GM19099 (cell line): Measurements from ENCODE around the gene NAV2.

Experiments used
- POLR2A ChIP-seq: IDR thresholded peaks from 3 replicates; pipeline ENCODE4 v1.6.1; 2011; ENCODE audit warnings: low read depth; ENCODE audit not compliant: insufficient read length; ENCODE audit errors: extremely low read depth

Gene NAV2

DNA sequence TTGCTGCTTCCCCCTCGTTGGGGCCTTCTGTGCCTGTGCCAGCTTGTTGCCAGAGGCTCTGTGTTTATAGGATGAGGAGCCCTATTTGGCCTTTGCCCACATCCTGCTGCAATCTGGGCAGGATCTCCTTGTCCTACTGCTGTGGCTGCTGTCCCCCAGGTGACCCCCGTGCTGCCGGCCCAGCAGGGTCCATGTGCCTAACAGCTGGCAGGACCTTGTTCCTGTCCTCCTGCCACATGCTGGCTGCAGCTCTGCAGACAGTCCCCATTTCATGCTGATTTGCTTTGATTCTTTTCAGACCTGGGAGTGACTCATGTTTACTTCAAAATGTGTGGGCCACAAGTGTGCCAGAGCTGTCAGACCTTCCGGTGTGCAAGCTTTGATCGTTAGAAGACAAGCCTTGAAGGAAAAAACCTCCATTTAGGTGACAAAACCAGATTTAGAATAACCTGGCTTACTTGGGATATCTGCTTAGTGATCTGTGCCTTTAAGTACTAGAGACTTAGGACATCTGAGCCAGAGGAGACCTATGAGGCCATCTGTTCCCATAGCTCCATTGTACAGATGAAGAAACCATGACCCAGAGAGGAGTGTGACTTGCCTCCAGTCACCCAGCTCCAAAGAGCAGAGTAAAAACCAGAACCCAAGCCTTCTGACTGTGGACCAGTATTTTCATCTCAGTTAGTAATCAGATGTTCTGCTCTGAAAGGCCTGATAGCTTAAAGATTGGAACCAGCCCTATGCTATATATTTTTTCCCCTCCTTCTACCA is 11.1 kb downstream of the NAV2 start:
- TF ChIP-seq POLR2A: no peak

DNA sequence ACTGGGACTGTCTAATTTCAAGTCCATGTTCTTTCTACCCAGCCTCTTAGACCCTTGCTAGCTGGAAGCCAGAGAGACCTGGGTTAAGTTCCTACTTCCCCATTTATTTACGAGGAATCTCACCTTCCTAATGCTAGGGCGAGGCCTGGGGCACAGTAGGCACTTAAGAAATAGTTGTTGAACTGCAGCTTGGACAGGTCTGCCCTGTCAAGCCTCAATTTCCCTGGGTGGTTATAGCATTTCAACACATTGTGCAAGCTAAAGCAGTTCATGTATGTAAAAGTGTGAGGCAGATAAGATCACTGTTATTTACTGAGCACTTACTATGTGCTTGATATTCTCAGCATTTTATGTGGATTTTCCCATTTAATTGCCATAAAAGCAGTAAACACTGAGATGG is 12.1 kb downstream of the NAV2 start:
- TF ChIP-seq POLR2A: no peak

DNA sequence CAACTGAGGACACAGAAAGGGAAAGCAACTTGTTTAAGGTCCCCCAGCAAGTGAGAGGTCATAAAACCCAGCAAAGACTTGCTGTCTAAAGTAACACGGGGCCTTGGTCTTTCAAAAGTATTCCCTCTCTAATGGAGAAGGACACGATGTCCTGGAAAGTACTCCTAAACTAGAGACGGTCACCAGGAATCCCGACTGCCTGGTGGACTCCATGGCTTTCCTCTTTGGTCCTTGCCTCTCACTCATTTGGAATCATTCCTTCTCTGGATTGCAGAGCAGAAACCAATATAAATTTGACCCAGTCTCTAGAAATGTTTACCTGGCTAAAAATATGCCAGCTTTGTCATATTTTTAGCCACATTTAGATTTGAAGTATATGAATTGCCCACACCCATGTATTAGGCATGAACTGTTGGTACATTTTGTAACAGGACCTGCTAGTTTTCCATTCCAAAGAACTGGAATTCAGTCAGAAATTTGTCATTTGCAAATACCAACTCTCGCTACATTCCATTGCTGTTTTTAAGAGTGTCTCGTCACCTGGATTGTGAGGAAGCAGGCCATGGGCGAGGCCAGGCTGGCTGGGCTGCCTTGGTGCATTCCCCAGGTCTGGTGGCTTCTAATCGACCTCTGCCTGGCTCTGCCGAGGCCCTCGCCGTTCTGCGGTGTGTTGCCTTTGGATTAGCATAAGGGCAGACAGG is 12.9 kb downstream of the NAV2 start:
- TF ChIP-seq POLR2A: no peak

DNA sequence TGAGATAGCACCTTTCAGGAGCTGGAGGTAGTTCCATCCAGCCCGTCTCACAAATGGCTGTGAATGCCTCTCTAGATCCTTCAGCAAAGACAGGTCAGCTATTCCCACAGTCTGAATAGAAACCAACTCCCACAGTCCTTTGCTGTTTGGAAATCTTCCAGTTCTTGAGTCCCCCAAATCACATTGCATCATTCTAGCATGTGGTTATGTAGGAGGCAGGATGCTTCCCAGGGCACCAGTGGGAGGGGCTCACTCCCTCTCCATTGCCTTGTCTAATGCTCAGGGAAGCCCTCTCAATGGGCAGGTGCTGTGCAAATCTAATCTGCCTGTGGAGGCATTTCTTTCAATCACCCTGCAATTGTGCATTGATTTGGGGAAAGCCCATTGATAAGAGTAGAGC is 14.6 kb downstream of the NAV2 start:
- no peak for TF ChIP-seq POLR2A

DNA sequence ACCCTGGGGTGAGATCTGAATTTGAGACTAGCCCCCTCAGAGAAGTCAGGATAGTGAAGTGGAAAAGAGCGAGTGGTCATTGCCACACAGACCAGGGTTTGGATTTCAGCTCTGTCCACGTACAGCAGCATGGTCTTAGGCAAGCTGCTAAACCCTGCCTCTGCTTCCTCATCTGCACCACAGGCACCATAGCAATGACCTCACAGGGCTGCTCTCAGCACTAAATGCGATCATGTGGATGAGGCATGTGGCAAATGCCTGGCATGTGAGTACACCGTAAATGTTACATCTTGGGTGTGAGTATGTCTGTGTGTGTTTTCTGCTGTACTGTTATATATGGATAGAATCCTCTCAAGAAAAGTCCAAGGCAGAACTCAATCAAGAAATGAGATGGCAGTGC is 15.8 kb downstream of the NAV2 start:
- no peak for TF ChIP-seq POLR2A

DNA sequence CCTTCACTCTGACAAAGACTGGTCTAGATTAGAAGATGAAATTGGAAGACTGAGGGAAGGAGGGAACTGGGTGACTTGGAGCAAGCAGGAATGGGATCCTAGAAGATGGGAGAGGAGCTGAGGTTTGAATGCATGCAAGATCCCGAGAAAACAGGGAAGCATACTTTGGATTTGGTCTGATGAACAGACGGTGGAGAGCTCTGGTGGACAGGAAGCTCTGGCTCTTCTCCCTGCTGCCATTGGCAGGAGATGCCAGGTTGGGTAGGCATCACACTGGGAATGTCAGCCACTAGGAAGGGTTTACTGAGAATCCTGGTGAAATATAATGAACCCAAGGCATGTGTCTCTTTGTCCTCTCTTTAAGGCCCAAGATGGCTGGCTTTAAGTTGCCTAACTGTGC is 16.5 kb downstream of the NAV2 start:
- no peak for TF ChIP-seq POLR2A

DNA sequence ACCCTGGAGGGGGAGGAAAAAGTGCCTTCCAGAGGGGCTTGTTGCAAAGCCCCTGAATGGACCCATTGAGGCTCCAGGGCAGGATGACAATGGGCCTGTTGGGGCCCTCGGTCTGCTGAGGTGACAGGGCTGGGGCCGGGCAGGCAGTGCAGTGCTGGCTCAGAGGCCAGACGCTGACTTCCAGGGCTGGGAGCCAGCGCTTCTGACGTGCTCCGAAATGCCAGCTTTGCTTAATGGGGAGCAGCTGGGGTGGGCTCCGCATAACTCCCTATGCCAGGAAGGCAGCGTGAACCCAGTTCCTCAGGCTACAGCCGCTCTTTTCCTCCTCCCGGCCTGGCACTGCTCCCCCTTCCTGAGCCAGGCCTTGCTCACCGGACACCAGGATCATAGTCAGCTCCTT is 17.7 kb downstream of the NAV2 start:
- TF ChIP-seq POLR2A: no peak

DNA sequence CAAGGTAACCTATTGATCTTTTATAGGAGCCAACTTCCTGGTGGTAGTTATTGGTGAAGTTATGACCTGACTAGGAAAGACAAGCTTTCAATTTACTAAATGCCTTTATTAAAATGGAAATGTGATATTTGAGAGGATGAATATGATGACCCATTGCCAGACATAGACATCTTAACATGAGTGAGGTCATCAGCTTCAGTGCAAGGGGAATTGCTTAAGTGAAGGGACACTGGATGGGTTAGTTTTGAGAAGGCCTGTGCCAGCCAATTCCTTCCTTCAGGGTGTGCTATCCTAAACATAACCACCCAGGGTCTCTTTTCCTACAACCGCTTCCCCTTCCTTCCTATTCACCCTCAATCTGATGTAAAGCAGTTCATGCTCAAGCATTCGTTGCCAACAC is 21.5 kb downstream of the NAV2 start:
- no peak for TF ChIP-seq POLR2A

DNA sequence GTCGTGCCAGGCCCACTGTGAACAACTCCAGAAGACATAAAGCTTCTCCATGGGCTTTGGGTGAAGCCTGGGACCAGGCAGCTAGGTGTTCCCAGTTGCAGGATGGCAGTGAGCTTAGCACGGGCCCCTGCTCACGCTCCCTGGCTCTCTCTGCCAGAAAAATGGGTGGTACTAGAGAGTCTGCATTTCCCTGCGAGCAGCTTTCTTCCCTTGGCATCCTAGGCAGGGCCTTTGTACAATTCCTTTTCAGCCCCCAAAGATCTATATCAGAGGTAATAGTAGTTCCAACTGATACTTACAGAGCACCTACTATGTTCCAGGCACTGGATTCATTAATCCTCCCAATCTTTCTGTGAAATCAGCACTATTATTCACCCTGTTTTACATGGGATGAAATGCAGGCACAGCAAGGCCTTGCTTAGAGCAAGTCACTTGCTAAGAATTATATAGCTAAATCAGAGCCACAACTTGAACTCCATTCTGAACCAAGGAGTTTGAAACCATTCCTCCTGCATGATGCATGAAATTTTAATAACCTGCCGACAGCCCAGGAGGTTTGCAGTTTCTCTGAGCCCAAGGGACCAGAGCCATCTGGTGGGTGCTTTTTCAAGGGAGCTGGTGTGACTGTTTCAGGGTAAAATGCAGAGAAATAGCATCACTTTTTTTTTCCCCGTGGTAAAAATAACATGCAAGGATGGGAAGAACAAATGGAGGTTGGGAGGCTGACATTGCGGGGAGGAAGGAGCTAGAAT is 22.7 kb downstream of the NAV2 start:
- no peak for TF ChIP-seq POLR2A

DNA sequence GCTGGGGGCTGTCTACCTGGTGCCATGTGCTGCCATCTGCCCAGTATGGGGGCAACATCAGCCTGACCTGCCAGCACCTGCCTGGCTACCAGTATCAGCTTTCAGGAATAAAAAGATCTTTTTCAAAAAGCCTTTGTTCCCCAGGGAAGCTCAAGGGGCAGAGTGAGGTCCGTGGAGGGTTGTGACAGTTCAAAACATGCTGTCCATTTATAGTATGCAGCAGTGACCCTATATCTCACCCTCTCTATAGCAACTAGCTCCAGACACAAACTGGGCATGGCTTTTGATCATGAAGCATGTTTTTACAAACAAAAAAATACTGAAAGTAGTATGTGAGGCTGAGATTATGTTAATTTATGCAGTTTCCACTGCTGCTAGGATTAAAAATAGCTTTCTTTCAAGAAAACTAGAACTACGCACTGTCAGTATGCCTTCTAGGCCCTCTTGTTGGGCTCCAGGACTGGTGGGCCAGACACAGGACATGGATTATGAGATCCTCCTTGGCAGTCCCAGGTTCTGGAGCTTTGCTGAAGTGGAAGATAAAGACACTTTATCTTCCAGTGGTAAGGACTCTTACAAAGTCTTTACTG is 23.4 kb downstream of the NAV2 start:
- TF ChIP-seq POLR2A: no peak

DNA sequence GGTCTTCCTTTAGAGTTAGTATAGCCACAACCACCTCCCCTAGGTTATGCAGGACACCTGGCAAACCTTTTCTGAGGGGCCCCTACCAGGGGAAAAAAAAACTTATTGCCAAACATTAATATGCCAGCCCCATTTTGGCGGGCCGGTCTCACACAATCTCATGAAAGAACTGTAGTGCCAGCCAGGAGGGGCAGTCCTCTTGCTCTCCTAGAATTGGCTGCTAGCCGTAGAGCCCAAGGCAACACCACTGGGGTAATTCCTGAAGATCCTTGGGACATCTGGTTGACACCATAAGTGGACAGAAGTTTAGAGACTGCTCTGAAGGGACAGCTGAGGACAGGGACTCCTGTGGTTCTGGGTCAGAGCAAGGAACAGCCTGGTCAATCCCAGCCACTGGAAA is 24.2 kb downstream of the NAV2 start:
- no peak for TF ChIP-seq POLR2A

DNA sequence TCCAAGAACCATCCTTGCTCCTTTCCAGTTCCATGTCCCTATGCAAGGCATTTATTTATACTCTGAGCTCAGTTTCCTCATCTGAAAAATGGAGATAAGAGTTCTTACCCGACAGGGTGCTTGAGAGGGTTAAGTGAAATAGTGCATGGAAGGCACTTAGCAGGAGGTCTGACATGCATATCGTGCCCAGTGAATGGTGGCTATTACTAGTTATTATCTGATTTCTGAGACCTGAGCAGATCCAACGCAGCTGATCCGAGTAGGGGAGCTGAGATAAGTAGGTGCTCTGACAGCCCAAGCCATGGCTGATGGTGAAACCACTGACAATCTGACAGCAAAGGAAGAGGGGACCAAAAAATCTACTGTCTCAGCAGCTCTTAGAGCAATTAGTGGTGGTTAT is 24.9 kb downstream of the NAV2 start:
- TF ChIP-seq POLR2A: no peak

DNA sequence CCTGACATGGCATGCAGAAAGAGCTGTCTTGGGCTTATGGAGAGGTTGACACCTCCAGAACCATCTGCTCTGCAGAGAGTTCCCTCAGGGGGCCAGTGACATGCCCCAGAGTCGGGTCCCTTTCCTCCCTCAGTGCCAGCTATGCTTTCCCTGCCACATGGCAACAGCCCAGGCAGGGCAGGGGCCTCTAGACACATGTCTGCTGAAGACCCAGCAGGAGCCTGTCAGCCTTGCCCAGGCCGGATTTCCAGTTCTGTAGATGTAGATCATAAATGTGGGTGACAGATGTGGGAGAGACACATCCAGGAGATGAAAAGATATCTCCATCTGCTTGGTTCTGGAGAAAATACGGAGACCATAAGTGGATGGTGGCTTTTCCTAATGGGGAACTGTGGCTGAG is 25.5 kb downstream of the NAV2 start:
- no peak for TF ChIP-seq POLR2A

DNA sequence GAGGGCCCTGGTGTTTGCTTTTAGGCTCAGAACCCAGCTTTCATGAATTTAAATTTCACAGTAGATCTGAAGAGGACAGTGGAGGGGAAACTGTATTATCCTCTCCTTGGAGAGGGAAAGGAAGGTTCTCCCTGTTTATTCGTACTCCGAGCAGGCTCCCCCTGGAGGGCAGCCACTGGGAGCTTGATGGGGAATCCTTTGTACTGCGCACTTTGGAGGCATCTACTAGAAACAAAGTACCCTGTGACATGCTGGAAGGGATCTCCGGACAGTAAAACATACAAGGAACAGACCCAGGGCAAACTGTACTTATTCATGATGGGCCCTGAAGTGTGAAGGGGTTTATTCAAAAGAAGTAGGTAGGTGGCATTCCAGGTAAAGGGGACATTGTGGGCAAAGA is 27.2 kb downstream of the NAV2 start:
- TF ChIP-seq POLR2A: no peak

DNA sequence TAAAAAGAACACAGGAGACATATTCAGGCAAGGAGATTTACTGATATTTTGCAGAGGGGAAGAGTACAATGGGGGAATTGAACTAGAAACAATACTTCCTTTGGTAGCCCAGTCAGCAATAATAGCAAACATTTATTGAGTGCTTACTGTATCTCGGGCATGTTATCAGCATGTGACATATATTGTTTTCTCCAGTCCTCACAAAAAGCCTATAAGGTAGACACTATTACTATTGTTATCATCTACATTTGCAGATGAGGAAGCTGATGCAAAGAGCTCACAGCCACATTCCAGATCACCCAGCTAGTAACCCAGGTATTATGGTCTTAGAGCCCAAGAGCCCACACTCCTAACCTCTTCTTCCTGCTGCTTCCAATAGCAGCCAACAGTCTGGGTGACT is 27.9 kb downstream of the NAV2 start:
- TF ChIP-seq POLR2A: no peak
